K562 (cell line): ENCODE measurements around the gene MGP. TPM values are rescaled to one million over a fixed set of nuclear protein-coding genes. Genes with fewer than 3 reads are reported as not detected.

Experiments
- CEBPB ChIP-seq: fragments of 450-650 bp; IDR thresholded peaks from 2 replicates; pipeline ENCODE4 v1.6.1; 2016; ENCODE audit warnings: missing genetic modification characterization, missing compliant biosample characterization
- CHD2 ChIP-seq: IDR thresholded peaks from 2 replicates; pipeline ENCODE4 v1.6.1; 2011; ENCODE audit warnings: low read depth, low read length
- CUX1 ChIP-seq: fragments of 200-800 bp; sonication (Bioruptor generic); IDR thresholded peaks from 2 replicates; pipeline ENCODE4 v1.6.1; 2016; ENCODE audit warnings: missing genetic modification characterization, missing compliant biosample characterization
- DMBX1 ChIP-seq: fragments of 250-450 bp; sonication (Bioruptor Pico); IDR thresholded peaks from 2 replicates; pipeline ENCODE4 v1.8.0; 2022; ENCODE audit warnings: inconsistent platforms, mild to moderate bottlenecking, moderate library complexity, borderline replicate concordance
- FOXK1 ChIP-seq: sonication (generic); formaldehyde crosslinking; IDR thresholded peaks from 2 replicates; pipeline ENCODE4 v1.8.0; 2022; ENCODE audit warnings: missing genetic modification reagents, mild to moderate bottlenecking, borderline replicate concordance
- HSF4 ChIP-seq: fragments of 250-450 bp; sonication (Bioruptor Pico); IDR thresholded peaks from 2 replicates; pipeline ENCODE4 v2.1.2; 2022; ENCODE audit warnings: mild to moderate bottlenecking, moderate library complexity, borderline replicate concordance
- JUN ChIP-seq, 2 experiments: sonication (generic) in 1 of 2; formaldehyde crosslinking in 1 of 2; IDR thresholded peaks; 2 replicates each; pipeline versions ENCODE4 v1.6.1 to v1.8.0; 2012 to 2022; ENCODE audit warnings: borderline replicate concordance in 2 of 2, mild to moderate bottlenecking in 2 of 2, improper control_type of control experiment in 1 of 2, low read depth in 1 of 2, low read length in 1 of 2, missing genetic modification reagents in 1 of 2
- JUND ChIP-seq, 2 experiments: IDR thresholded peaks; 2 replicates in 1 of 2; 3 replicates in 1 of 2; pipeline ENCODE4 v1.6.1; 2011; ENCODE audit warnings: borderline replicate concordance in 2 of 2, low read depth in 2 of 2, low read length in 2 of 2, improper control_type of control experiment in 1 of 2, missing biosample characterization in 1 of 2, missing genetic modification characterization in 1 of 2, missing genetic modification reagents in 1 of 2
- KHSRP ChIP-seq: fragments of 450-650 bp; IDR thresholded peaks from 2 replicates; pipeline ENCODE4 v1.6.1; 2017
- KLF6 ChIP-seq: fragments of 250-450 bp; sonication (Bioruptor Pico); IDR thresholded peaks from 2 replicates; pipeline ENCODE4 v1.4.0; 2020; ENCODE audit warnings: mild to moderate bottlenecking, moderate library complexity, borderline replicate concordance
- MYBL2 ChIP-seq, 2 experiments: fragments of 450-650 bp in 1 of 2; sonication (generic) in 1 of 2; formaldehyde crosslinking in 1 of 2; IDR thresholded peaks; 2 replicates each; pipeline versions ENCODE4 v1.6.1 to v1.8.1; 2017 to 2022; ENCODE audit warnings: borderline replicate concordance in 1 of 2, inconsistent platforms in 1 of 2, low read depth in 1 of 2, mild to moderate bottlenecking in 1 of 2, missing genetic modification reagents in 1 of 2, moderate library complexity in 1 of 2
- PHTF2 ChIP-seq: fragments of 250-450 bp; sonication (Bioruptor Pico); IDR thresholded peaks from 2 replicates; pipeline ENCODE4 v1.5.0; 2021; ENCODE audit warnings: mild to moderate bottlenecking
- XRCC3 ChIP-seq: fragments of 450-650 bp; IDR thresholded peaks from 2 replicates; pipeline ENCODE4 v1.6.1; 2017; ENCODE audit warnings: mild to moderate bottlenecking, moderate library complexity
- ZKSCAN1 ChIP-seq: fragments of 150-350 bp; IDR thresholded peaks from 2 replicates; pipeline ENCODE4 v1.6.1; 2016; ENCODE audit warnings: low read depth, low read length
- ZMIZ1 ChIP-seq, 2 experiments: fragments of 150-350 bp in 1 of 2; IDR thresholded peaks; 2 replicates each; pipeline ENCODE4 v1.6.1; 2012 to 2016; ENCODE audit warnings: low read depth in 2 of 2, low read length in 2 of 2, mild to moderate bottlenecking in 1 of 2, moderate library complexity in 1 of 2
- ZNF347 ChIP-seq: fragments of 450-650 bp; formaldehyde crosslinking; IDR thresholded peaks from 2 replicates; pipeline ENCODE4 v1.4.0; 2020; ENCODE audit warnings: low read depth, mild to moderate bottlenecking, moderate library complexity
- ZNF57 ChIP-seq: fragments of 450-650 bp; formaldehyde crosslinking; IDR thresholded peaks from 2 replicates; pipeline ENCODE4 v1.4.0; 2020; ENCODE audit warnings: mild to moderate bottlenecking, moderate library complexity
- polyA plus RNA-seq, 8 experiments: library from polyadenylated mRNA; depleted of rRNA in 4 of 8; stranded (reverse) in 5 of 8; unstranded in 3 of 8; fragments of >200 nt; fragmentation: Nextera tagmentation in 2 of 8; fragmentation: Illumina TruSeq in 1 of 8; extraction: Ambion mirVana in 2 of 8; extraction: Trizol in 1 of 8; gene quantifications; 2 replicates each; pipeline versions ENCODE4 v1.2.1 to v1.2.3, GENCODE V29; 2011 to 2014; ENCODE audit warnings: inconsistent platforms in 1 of 8, missing spikeins in 1 of 8
- total RNA-seq, 7 experiments: library from RNA; depleted of rRNA in 6 of 7; stranded (reverse); fragments of >200 nt in 6 of 7; fragmentation: Illumina TruSeq in 2 of 7; extraction: Trizol in 2 of 7; gene quantifications; 2 replicates each; pipeline versions ENCODE4 v1.2.1 to v1.2.3, GENCODE V29; 2011 to 2021; ENCODE audit warnings: low replicate concordance in 1 of 7

MGP gene
- total and polyA plus RNA-seq, 9 of the 15 experiments (the other 6 are each of a cell fraction or from before 2014, with no cell fraction given), result 1.2 TPM; not detected in 8

- TF ChIP-seq ZNF57 (no peak), FOXK1 (CRISPR knock-in tag) (no peak), KHSRP (no peak), CHD2 (no peak), CEBPB (tag) (peak; percentile 66), KLF6 (no peak), ZNF347 (no peak), DMBX1 (CRISPR knock-in tag) (no peak), XRCC3 (no peak), ZMIZ1 (IDR thresholded peaks at IDR 0.05; ENCODE audit: low read depth in 2 of 2, low read length in 2 of 2) (no peak), JUND (IDR thresholded peaks at IDR 0.05; ENCODE audit: borderline replicate concordance, low read depth, low read length) (peak; percentile 86), JUND (tag; IDR thresholded peaks at IDR 0.05; ENCODE audit: borderline replicate concordance, low read depth, low read length) (peak; percentile 63; the same call in 1 of the 3 replicates), PHTF2 (CRISPR knock-in tag) (no peak), CUX1 (CRISPR knock-in tag) (no peak), ZKSCAN1 (no peak), HSF4 (CRISPR knock-in tag) (no peak), JUN (IDR thresholded peaks at IDR 0.05; ENCODE audit: borderline replicate concordance, low read depth, low read length) (peak; percentile 69; the same call in 1 of the 2 replicates), JUN (CRISPR knock-in tag; IDR thresholded peaks at IDR 0.05; ENCODE audit: borderline replicate concordance) (no peak), MYBL2 (IDR thresholded peaks at IDR 0.05; ENCODE audit: low read depth) (no peak), MYBL2 (CRISPR knock-in tag; IDR thresholded peaks at IDR 0.05; ENCODE audit: borderline replicate concordance) (no peak)
Observed at GRCh38 chr12:14836336-14837210, 49.1 kb downstream of the MGP start (continued).
